DMS53 treated with DMSO at 0.1 percent for 48 hours (cell line): Measurements from ENCODE around the gene AKAIN1.
A peak's percentile ranks its signal among the peaks of the same experiment; 100 is the strongest.

Experiments used
- DNase-seq: peaks from one replicate; lab custom pipeline; 2025; ENCODE audit not compliant: unreplicated experiment; lab: John Stamatoyannopoulos, UW

AKAIN1 gene

DNA sequence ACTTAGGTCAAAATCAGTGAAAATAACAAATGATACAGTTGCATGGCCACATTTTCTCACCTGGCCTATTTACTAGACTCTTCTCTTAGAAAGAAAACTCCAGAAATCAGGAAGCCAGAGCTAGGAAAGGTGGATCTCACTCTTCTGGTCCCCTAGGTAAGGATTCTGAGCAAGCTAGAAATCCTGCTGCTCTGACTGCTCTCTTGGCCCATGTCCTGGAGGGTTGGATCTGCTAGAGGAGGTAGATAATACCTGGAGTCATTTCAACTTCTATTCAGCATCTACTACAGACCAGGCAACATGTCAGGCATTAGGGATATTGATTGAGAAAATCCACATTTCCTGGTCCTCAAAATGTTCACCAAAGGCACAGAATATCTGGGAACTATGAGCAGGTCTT lies 34.9 kb downstream of the AKAIN1 start:
- no peak for DNase-seq

GRCh38 chr18:5159080-5159479 lies 38.0 kb downstream of the AKAIN1 start:
- no peak for DNase-seq

GRCh38 chr18:5158587-5158986 lies 38.5 kb downstream of the AKAIN1 start:
- DNase-seq: no peak

DNA sequence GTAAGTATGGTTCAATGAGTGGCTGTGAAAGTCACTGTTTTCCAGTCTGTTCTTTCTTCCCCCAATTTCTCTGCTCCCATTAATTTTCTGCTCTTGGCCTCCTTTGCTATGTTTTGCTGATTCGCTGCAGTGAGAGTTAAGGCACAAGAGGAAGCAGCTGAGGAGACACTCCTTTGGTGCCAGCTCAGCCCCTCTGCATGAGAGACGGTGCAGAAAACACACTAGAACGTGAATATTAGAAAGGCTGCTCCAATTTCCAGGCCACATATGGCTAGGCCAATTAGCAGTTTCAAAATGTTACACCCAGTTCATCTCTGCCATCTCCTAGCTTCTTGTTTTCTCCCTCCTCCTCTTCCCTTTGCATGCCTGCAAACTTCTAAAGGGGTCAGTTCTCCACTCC lies 38.9 kb downstream of the AKAIN1 start:
- no peak for DNase-seq

GRCh38 chr18:5155907-5156287 lies 41.2 kb downstream of the AKAIN1 start:
- DNase-seq: no peak

- peak; percentile 52 for DNase-seq
Observed at GRCh38 chr18:5155218-5155906, 41.7 kb downstream of the AKAIN1 start.

GRCh38 chr18:5152343-5153020 lies 44.6 kb downstream of the AKAIN1 start:
- no peak for DNase-seq

- no peak for DNase-seq
Observed at GRCh38 chr18:5150894-5151293, 46.2 kb downstream of the AKAIN1 start.

GRCh38 chr18:5146093-5146492 lies 51.0 kb downstream of the AKAIN1 start:
- DNase-seq: no peak

DNA sequence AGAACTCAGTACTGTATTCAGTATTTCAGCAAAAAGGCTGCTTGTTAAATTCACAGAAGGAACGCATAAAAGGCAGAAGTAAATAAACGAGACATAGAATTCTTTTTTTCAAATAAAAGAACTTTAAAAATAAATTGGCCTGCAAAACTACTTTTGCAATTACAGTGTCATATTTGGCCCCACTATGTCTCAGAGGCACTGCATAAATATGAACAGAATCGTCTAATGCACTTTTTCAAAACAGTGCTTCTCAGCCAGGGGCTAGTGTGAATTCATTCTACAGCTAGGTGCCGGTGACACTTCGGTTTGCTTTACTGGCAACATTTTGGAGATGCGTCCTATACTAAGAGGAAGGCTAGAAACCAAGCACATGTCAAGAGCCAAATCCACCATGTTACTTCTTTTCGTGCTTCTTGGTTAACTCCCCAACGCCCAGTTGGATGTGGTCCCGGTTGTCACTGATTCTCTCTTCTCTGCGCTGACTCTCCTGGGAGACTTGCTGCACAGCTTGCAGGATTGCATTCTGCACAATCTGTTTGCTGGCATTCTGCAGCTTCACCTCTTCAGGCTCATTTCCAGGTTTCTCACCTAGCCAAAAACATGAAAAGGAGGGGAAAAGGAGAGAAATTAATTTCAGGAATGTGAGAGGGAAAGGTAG lies 51.8 kb downstream of the AKAIN1 start:
- DNase-seq: no peak

GRCh38 chr18:5144629-5145028 lies 52.4 kb downstream of the AKAIN1 start:
- DNase-seq: no peak

DNA sequence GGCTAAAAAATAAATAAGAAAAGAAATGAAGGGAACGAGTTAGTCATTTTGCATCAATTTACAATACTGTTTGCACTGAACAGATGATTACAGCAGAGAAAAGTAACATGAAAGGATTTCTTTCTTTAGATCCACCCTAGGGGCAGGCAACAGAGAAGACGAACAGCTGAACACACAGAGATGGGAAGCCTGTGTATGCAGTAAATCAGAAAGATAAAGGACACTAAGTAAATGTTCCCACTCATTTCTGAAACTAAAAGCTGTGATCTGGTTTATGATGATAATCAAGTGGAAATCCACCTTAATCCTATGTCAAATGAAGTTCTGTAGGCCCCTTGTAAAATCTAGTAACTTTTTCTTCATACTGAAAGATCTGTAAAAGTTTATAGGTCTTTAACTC lies 54.2 kb downstream of the AKAIN1 start:
- DNase-seq: peak; percentile 58

- no peak for DNase-seq
Observed at GRCh38 chr18:5142131-5142530, 54.9 kb downstream of the AKAIN1 start.

GRCh38 chr18:5137261-5137660 lies 59.8 kb downstream of the AKAIN1 start:
- no peak for DNase-seq

DNA sequence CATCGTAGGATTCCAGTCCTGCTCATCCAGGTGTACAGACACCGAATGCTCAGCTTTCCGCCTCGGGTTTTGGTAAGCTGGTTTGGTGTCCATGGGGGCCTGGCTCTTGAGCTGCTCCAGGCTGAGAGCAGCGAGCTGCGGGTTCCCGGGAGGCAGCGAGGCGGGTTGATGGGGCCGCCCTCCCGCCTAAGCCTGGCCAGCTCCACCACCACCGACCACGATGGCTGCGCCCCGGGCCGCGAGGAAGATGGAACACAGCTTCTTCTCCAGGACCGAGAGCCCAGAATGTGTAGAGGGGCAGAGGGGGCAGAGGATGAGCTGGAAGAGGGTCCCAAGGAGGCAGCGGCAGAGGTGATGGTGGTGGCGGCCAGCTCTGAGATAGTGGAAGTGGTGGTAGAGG lies 64.1 kb downstream of the AKAIN1 start:
- no peak for DNase-seq

DNA sequence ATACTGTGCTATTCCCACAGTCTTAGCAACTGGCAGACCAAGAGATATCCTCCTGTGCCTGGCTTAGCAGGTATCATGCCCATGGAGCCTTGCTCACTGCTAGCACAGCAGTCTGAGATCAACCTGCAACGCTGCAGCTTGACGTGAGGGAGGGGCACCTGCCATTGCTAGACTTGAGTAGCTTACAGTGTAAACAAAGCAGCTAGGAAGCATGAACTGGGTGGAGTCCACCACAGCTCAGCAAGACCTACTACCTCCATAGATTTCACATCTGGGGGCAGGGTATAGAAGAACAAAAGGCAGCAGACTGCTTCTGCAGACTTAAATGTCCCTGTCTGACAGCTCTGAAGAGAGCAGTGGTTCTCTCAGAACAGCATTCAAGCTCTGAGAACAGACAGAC lies 74.8 kb downstream of the AKAIN1 start:
- DNase-seq: peak; percentile 50

DNA sequence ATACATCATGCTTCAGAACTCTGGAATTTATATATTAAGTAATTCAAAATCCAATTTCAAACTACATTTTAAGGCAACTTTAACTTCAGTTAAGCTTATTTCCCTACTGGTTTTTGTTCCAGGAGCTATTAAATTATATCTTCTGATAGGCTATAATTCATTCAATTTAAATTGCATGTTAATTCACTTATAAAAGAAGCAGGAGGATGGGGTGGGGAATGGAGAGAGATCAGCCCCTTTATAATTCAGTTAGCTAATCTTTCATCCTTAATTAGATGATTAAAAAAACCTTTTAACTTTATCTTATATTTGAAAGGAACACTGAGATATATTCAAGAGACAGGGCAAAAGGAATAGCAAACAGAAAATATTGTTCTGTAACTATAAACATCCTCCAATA lies 86.8 kb downstream of the AKAIN1 start:
- DNase-seq: no peak

GRCh38 chr18:5107988-5108387 lies 89.1 kb downstream of the AKAIN1 start:
- DNase-seq: no peak

GRCh38 chr18:5106730-5107129 lies 90.3 kb downstream of the AKAIN1 start:
- peak; percentile 56 for DNase-seq

- DNase-seq: no peak
Observed at GRCh38 chr18:5104246-5104645, 92.8 kb downstream of the AKAIN1 start.

- no peak for DNase-seq
Observed at GRCh38 chr18:5103693-5104092, 93.4 kb downstream of the AKAIN1 start.

DNA sequence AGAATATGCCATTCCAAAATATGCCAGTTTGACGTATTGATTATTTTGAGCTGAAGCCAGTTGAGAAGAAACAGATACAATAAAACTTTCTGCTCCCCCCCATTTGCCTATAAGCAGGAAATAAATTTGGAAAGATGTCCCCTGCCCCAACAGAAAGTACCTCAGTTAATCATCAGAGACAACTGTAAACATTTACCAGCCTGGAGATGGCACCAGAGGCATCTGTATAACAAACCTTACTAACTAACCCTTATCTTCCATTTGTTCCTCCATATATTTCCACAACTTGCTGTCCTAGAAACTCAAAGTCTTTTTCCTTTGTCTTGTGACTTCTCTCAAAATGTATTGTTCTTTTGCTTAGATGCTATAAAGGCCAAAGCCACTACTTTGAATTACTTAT lies 93.8 kb downstream of the AKAIN1 start:
- DNase-seq: peak; percentile 27
